CD14-positive monocyte (primary cell): ENCODE measurements around the gene ANTXR1. TPM values are rescaled to one million over a fixed set of nuclear protein-coding genes. Genes with fewer than 3 reads are reported as not detected.

Experiments used
- DNase-seq, 3 donors: peaks; one replicate each; pipeline ENCODE4 v3.0.0-alpha.2; 2011 to 2022
- H2AFZ ChIP-seq: 2 replicates; pipeline ENCODE4 v1.6.0; 2012; ENCODE audit warnings: mild to moderate bottlenecking, low read depth, low read length, inconsistent platforms; ENCODE audit not compliant: insufficient read depth, poor library complexity, severe bottlenecking
- H3K27ac ChIP-seq, 2 donors: 1 replicate in 1 of 2; 2 replicates in 1 of 2; pipeline ENCODE4 v1.5.1; 2012 to 2013; ENCODE audit warnings: low read length in 2 of 2, control low read depth in 1 of 2, inconsistent platforms in 1 of 2, low read depth in 1 of 2, mild to moderate bottlenecking in 1 of 2
- H3K27me3 ChIP-seq, 2 donors: one replicate each; pipeline versions ENCODE4 v1.6.0 to v1.6.1; 2011 to 2013; ENCODE audit warnings: low read length in 2 of 2; ENCODE audit not compliant: control insufficient read depth in 2 of 2, insufficient read depth in 2 of 2
- H3K36me3 ChIP-seq, 2 donors: replicated peaks in 1 of 2; 1 replicate in 1 of 2; 2 replicates in 1 of 2; pipeline versions ENCODE4 v1.5.1 to v1.6.1; 2012 to 2013; ENCODE audit warnings: low read length in 2 of 2, control low read depth in 1 of 2, inconsistent platforms in 1 of 2, mild to moderate bottlenecking in 1 of 2; ENCODE audit not compliant: insufficient read depth in 2 of 2, control insufficient read depth in 1 of 2
- H3K4me1 ChIP-seq, 2 donors: 1 replicate in 1 of 2; 2 replicates in 1 of 2; pipeline versions ENCODE4 v1.5.1 to v1.6.1; 2012 to 2013; ENCODE audit warnings: low read length in 2 of 2, control low read depth in 1 of 2, inconsistent platforms in 1 of 2, mild to moderate bottlenecking in 1 of 2, moderate library complexity in 1 of 2; ENCODE audit not compliant: insufficient read depth in 2 of 2, control insufficient read depth in 1 of 2
- H3K4me2 ChIP-seq: replicated peaks from 2 replicates; pipeline ENCODE3; 2012; ENCODE audit warnings: low read length, moderate library complexity, mild to moderate bottlenecking; ENCODE audit not compliant: poor library complexity, severe bottlenecking; ENCODE audit errors: extremely low read depth
- H3K4me3 ChIP-seq, 3 experiments: fragments of 200-600 bp in 1 of 3; sonication (generic) in 1 of 3; replicated peaks in 1 of 3; 1 replicate in 2 of 3; 2 replicates in 1 of 3; pipeline ENCODE4 v1.5.1; 2011 to 2013; ENCODE audit warnings: low read length in 3 of 3, mild to moderate bottlenecking in 3 of 3, control low read depth in 2 of 3, low read depth in 2 of 3, inconsistent platforms in 1 of 3, moderate library complexity in 1 of 3
- H3K79me2 ChIP-seq: 2 replicates; pipeline ENCODE4 v1.6.0; 2012; ENCODE audit warnings: mild to moderate bottlenecking, control low read depth, inconsistent platforms, low read length, moderate library complexity; ENCODE audit not compliant: insufficient read depth
- H3K9ac ChIP-seq: 2 replicates; pipeline ENCODE4 v1.6.0; 2017; ENCODE audit warnings: low read length, mild to moderate bottlenecking; ENCODE audit not compliant: insufficient read depth, poor library complexity, severe bottlenecking
- H3K9me3 ChIP-seq, 2 donors: replicated peaks in 1 of 2; 1 replicate in 1 of 2; 2 replicates in 1 of 2; pipeline versions ENCODE4 v1.5.1 to v1.6.1; 2012 to 2013; ENCODE audit warnings: low read length in 2 of 2, control low read depth in 1 of 2; ENCODE audit not compliant: control insufficient read depth in 1 of 2, insufficient read depth in 1 of 2
- H4K20me1 ChIP-seq: 2 replicates; pipeline ENCODE4 v1.6.0; 2012; ENCODE audit warnings: mild to moderate bottlenecking, low read length, control low read depth, moderate library complexity; ENCODE audit not compliant: insufficient read depth
- H3K27ac Mint-ChIP-seq, 7 donors: one replicate each; pipeline ENCODE4 v1.8.0; 2020; ENCODE audit warnings: mild to moderate bottlenecking in 7 of 7, mixed read lengths in 7 of 7, moderate library complexity in 6 of 7, inconsistent platforms in 2 of 7
- H3K27me3 Mint-ChIP-seq, 3 donors: one replicate each; pipeline ENCODE4 v1.8.0; 2021 to 2022; ENCODE audit warnings: low read depth in 3 of 3, mild to moderate bottlenecking in 3 of 3, mixed read lengths in 3 of 3, moderate library complexity in 3 of 3, inconsistent platforms in 1 of 3
- H3K36me3 Mint-ChIP-seq, 2 donors: one replicate each; pipeline ENCODE4 v1.8.0; 2020; ENCODE audit warnings: mixed read lengths in 2 of 2, inconsistent platforms in 1 of 2, mild to moderate bottlenecking in 1 of 2
- H3K4me1 Mint-ChIP-seq: one replicate; pipeline ENCODE4 v1.8.0; 2020; ENCODE audit warnings: mild to moderate bottlenecking, mixed read lengths
- H3K4me3 Mint-ChIP-seq, 2 donors: one replicate each; pipeline ENCODE4 v1.8.0; 2020; ENCODE audit warnings: mild to moderate bottlenecking in 2 of 2, mixed read lengths in 2 of 2, moderate library complexity in 1 of 2
- H3K9me3 Mint-ChIP-seq, 7 donors: one replicate each; pipeline ENCODE4 v1.8.0; 2020 to 2022; ENCODE audit warnings: mixed read lengths in 7 of 7, mild to moderate bottlenecking in 6 of 7, moderate library complexity in 6 of 7, inconsistent platforms in 2 of 7
- WGBS: methylation state at CpG from one replicate; pipeline ENCODE4 v1.1.5; 2013; ENCODE audit warnings: missing lambda C conversion rate; ENCODE audit not compliant: insufficient coverage; 5-methylcytosine and 5-hydroxymethylcytosine counted together
- intact Hi-C, 2 donors: fragments of 100-400 bp; cut with micrococcal nuclease; formaldehyde crosslinking; loops; one replicate each; pipeline versions ENCODE4 v1.15.0 to v1.15.1; 2023
- polyA plus RNA-seq, 3 donors: library from polyadenylated mRNA; depleted of rRNA in 1 of 3; unstranded in 2 of 3; stranded (reverse) in 1 of 3; fragments of 300-500 nt in 2 of 3; fragments of >200 nt in 1 of 3; fragmentation: Illumina TruSeq in 2 of 3; gene quantifications; 1 replicate in 2 of 3; 2 replicates in 1 of 3; pipeline ENCODE4 v1.2.3, GENCODE V29; 2012 to 2021
- TF ChIP-seq, protein P1 (sequence below): fragments of 200-600 bp; IDR thresholded peaks from one replicate; pipeline ENCODE4 v1.8.0; 2022; ENCODE audit warnings: antibody characterized with exemption, mild to moderate bottlenecking

ANTXR1 gene
- polyA plus RNA-seq, 3 donors: not detected

DNA sequence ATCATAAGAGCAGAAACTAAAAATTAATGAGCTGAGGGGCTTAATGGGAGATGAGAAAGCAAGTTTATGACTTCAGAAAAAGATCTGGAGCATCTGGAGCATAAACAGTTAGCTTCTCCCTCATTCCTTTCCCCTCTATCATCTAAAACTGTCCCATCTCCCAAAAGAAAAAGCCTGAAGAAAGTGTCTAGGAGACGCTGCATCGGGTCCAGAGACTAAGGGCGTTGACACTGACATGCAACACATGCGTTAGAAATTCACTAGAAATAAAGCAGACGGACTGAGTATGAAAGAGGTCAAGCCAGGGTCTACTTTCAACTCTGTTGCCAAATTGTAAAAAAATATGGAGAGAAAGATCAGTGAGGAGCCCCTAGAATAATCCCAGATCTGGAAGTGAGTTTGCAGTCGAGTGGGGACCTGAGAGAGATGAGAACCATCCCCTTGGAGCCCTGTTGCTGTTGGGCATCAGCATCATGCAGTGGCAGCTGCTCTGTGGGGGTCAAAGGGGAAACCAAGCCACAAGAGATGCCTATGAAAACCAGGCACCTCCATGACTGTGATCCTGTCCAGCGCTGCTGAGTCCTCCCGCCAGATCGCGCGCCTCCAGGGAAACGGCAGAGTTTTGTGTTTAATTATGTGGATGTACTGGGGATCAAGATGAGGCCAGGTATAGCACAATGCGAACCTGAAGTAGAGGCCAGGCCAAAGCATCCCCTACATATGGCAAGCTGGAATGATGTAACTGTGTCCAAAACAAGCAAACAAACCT is 13.9 kb downstream of the ANTXR1 start:
- Histone ChIP-seq H3K79me2 (no peaks in the 10 kb centered on the region), H3K27me3 (peaks cover 11 to 12% of the 10 kb centered on the region in 2 donors), H4K20me1 (no peaks in the 10 kb centered on the region), H3K4me3 (no peak overlapping the region), H3K9me3 (no peaks in the 10 kb centered on the region), H3K36me3 (no peaks in the 10 kb centered on the region), H3K27ac (no peak overlapping the region), H3K9ac (no peak overlapping the region), H3K4me2 (no peak overlapping the region), H2AFZ (no peak overlapping the region), H3K4me1 (no peaks in the 10 kb centered on the region)
- TF ChIP-seq, protein P1, sequence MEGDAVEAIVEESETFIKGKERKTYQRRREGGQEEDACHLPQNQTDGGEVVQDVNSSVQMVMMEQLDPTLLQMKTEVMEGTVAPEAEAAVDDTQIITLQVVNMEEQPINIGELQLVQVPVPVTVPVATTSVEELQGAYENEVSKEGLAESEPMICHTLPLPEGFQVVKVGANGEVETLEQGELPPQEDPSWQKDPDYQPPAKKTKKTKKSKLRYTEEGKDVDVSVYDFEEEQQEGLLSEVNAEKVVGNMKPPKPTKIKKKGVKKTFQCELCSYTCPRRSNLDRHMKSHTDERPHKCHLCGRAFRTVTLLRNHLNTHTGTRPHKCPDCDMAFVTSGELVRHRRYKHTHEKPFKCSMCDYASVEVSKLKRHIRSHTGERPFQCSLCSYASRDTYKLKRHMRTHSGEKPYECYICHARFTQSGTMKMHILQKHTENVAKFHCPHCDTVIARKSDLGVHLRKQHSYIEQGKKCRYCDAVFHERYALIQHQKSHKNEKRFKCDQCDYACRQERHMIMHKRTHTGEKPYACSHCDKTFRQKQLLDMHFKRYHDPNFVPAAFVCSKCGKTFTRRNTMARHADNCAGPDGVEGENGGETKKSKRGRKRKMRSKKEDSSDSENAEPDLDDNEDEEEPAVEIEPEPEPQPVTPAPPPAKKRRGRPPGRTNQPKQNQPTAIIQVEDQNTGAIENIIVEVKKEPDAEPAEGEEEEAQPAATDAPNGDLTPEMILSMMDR: no peak
- intact Hi-C loops: loop anchor here (1.0 to 2.0 kb wide), 2 partner anchors 280 kb away; no protein-coding TSS in a partner anchor
- no peak for DNase-seq
- Mint-ChIP-seq H3K36me3 (no peaks in the 10 kb centered on the region), H3K4me3 (no peak overlapping the region), H3K4me1 (no peaks in the 10 kb centered on the region), H3K27ac (no peak overlapping the region), H3K27me3 (peaks cover 2 to 12% (median 8%) of the 10 kb centered on the region in 3 donors), H3K9me3 (no peaks in the 10 kb centered on the region)
- WGBS: 100% methylated on average over 7 of the region's 13 CpGs

DNA sequence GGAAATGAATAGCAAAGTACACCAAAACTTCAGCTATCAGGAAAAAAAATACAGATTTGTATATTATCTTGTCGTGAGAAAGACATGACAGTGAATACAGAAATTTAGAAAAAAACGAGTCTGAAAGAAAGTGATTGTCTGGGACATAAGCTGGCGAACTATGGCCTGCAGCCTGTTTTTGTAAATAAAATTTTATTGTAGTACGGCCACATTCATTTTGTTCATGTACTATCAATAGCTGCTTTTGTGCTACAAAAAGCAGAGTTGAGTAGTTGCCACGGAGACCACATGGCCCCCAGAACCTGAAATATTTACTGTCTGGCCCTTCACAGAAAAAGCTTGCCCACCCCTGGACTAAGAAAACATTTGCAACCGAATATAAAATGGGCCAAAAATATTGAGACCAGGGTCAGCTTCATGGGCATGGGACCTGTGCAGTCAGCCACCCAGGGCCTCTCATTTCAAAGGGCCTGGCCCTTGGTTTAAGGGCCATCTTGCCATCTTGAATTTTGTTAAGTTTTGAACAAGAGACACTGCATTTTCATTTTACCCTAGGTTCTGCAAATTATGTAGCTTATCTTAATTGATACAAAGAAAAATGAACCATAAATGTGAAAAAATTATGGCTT is 17.9 kb downstream of the ANTXR1 start:
- peaks cover 0 to 2% of the 10 kb centered on the region in 2 donors for H3K27me3 ChIP-seq
- intact Hi-C loops: loop anchor here in 1 of 2 donors (10.0 kb wide), 1 partner anchor 184 kb away; no protein-coding TSS in a partner anchor
- WGBS: 98% methylated on average over 5 of the region's 6 CpGs
- H3K9ac ChIP-seq: no peak overlapping the region
- H3K36me3 ChIP-seq: no peaks in the 10 kb centered on the region
- no peaks in the 10 kb centered on the region for H3K9me3 Mint-ChIP-seq
- DNase-seq: no peak
- peaks cover 5 to 12% (median 7%) of the 10 kb centered on the region in 3 donors for H3K27me3 Mint-ChIP-seq
- no peak overlapping the region for H3K4me3 Mint-ChIP-seq
- H3K27ac ChIP-seq: no peak overlapping the region
- no peak overlapping the region for H2AFZ ChIP-seq
- no peaks in the 10 kb centered on the region for H3K4me1 ChIP-seq
- no peak overlapping the region for H3K4me2 ChIP-seq
- H4K20me1 ChIP-seq: no peaks in the 10 kb centered on the region
- H3K4me3 ChIP-seq: no peak overlapping the region
- no peaks in the 10 kb centered on the region for H3K36me3 Mint-ChIP-seq
- H3K4me1 Mint-ChIP-seq: peaks cover 1% of the 10 kb centered on the region
- TF ChIP-seq, protein P1: no peak
- H3K79me2 ChIP-seq: no peaks in the 10 kb centered on the region
- no peak overlapping the region for H3K27ac Mint-ChIP-seq
- H3K9me3 ChIP-seq: no peaks in the 10 kb centered on the region
